Left ventricle myocardium superior (tissue), 1 donor: ENCODE results near the gene CCDC116. TPM values are rescaled to one million over a fixed set of nuclear protein-coding genes. Genes with fewer than 3 reads are reported as not detected.
"Not testable (repeated sequence)": the region's sequence is repeated elsewhere in the genome, so short reads cannot be mapped to it uniquely, and the experiment has no call there.

ENCODE experiments used
- ATAC-seq: fragments of 200-7000 bp; cut with Tn5 transposase; one replicate; pipeline ENCODE4 v1.9.1; 2020; ENCODE audit warnings: mild to moderate bottlenecking, moderate library complexity
- DNase-seq: peaks from one replicate; pipeline ENCODE4 v3.0.0-alpha.2; 2020
- intact Hi-C: fragments of 100-400 bp; cut with micrococcal nuclease; formaldehyde crosslinking; loops from one replicate; pipeline ENCODE4 v1.11.0; 2022
- total RNA-seq: library from RNA; stranded (reverse); fragmentation: NEBNext Ultra II Directional; extraction: Animal tissue kit (Norgen Biotek cat#: 25700); gene quantifications from one replicate; pipeline ENCODE4 v1.2.1, GENCODE V29; 2021
- donor health status: DM: no; HTN: yes; CAD: no; lungs with severe emphysema.

CCDC116 gene
- total RNA-seq, 1 donor from 2014 or later = not detected

GRCh38 chr22:21645513-21645912, 13.0 kb downstream of the CCDC116 start:
- DNase-seq, intact Hi-C loops, ATAC-seq: not testable (repeated sequence)

GRCh38 chr22:21646608-21647590, 14.3 kb downstream of the CCDC116 start:
- DNase-seq (peak; percentile 67), ATAC-seq (peak; percentile 16)
- intact Hi-C loops = no loop called here

GRCh38 chr22:21650280-21650679, 17.7 kb downstream of the CCDC116 start:
- no peak for ATAC-seq
- intact Hi-C loops = no loop called here
- no peak for DNase-seq

- DNase-seq (no peak), ATAC-seq (peak; percentile 63)
- intact Hi-C loops = no loop called here
Observed at GRCh38 chr22:21650823-21651520, 18.4 kb downstream of the CCDC116 start.

- DNase-seq = no peak
- ATAC-seq = peak; percentile 18
- intact Hi-C loops = no loop called here
Observed at GRCh38 chr22:21651521-21652009, 19.0 kb downstream of the CCDC116 start.

GRCh38 chr22:21652010-21652546, 19.5 kb downstream of the CCDC116 start:
- DNase-seq (peak; percentile 94), ATAC-seq (peak; percentile 94)
- intact Hi-C loops = no loop called here

- no peak for DNase-seq
- no peak for ATAC-seq
- intact Hi-C loops = no loop called here
Observed at GRCh38 chr22:21652547-21653545, 20.3 kb downstream of the CCDC116 start.

GRCh38 chr22:21657020-21657359, 24.4 kb downstream of the CCDC116 start:
- intact Hi-C loops = no loop called here
- DNase-seq = no peak
- no peak for ATAC-seq

GRCh38 chr22:21657360-21658032, 24.9 kb downstream of the CCDC116 start:
- peak; percentile 86 for DNase-seq
- intact Hi-C loops = no loop called here
- ATAC-seq = peak; percentile 90

- ATAC-seq = no peak
- intact Hi-C loops = no loop called here
- no peak for DNase-seq
Observed at GRCh38 chr22:21659864-21660525, 27.4 kb downstream of the CCDC116 start.

GRCh38 chr22:21660904-21661303, 28.3 kb downstream of the CCDC116 start:
- intact Hi-C loops = no loop called here
- DNase-seq (no peak), ATAC-seq (no peak)

- no peak for DNase-seq
- ATAC-seq = no peak
- intact Hi-C loops = no loop called here
Observed at GRCh38 chr22:21661991-21662390, 29.4 kb downstream of the CCDC116 start.

- ATAC-seq (no peak), DNase-seq (no peak)
- intact Hi-C loops = no loop called here
Observed at GRCh38 chr22:21663738-21664137, 31.2 kb downstream of the CCDC116 start.

- intact Hi-C loops = no loop called here
- no peak for DNase-seq
- no peak for ATAC-seq
Observed at GRCh38 chr22:21665047-21665851, 32.7 kb downstream of the CCDC116 start.

- intact Hi-C loops = no loop called here
- DNase-seq = no peak
- no peak for ATAC-seq
Observed at GRCh38 chr22:21666786-21667185, 34.2 kb downstream of the CCDC116 start.

GRCh38 chr22:21669026-21669425, 36.5 kb downstream of the CCDC116 start:
- DNase-seq (no peak), ATAC-seq (no peak)
- intact Hi-C loops = no loop called here

GRCh38 chr22:21672107-21672629, 39.6 kb downstream of the CCDC116 start:
- DNase-seq = no peak
- no peak for ATAC-seq
- intact Hi-C loops = no loop called here
